Measurements from ENCODE around the gene CLEC10A. TPM values are rescaled to one million over a fixed set of nuclear protein-coding genes. Genes with fewer than 3 reads are reported as not detected.

CLEC10A gene

GRCh38 chr17:7029096-7029495 lies 51.0 kb downstream of the CLEC10A start:
- DNase-seq: no peak
- Histone ChIP-seq H3K56ac (ENCODE audit: low read length) (no peak overlapping the region), H2BK5ac (ENCODE audit: low read length) (no peak overlapping the region), H2BK120ac (ENCODE audit: low read depth, low read length) (no peak overlapping the region), H3K79me1 (ENCODE audit: low read length) (no peaks in the 10 kb centered on the region), H3K27me3 (ENCODE audit: insufficient read depth, low read length, poor library complexity) (no peaks in the 10 kb centered on the region), H4K5ac (ENCODE audit: low read length) (no peak overlapping the region), H2AK5ac (ENCODE audit: low read length) (no peak overlapping the region), H3K23ac (ENCODE audit: low read length) (no peak overlapping the region), H3K4me2 (ENCODE audit: low read length) (no peak overlapping the region), H3K79me2 (ENCODE audit: control insufficient read depth, insufficient read depth, low read length) (no peaks in the 10 kb centered on the region), H3K4me3 (ENCODE audit: low read length) (no peak overlapping the region), H2BK15ac (replicated peaks; ENCODE audit: low read depth) (no peak overlapping the region), H3K4ac (ENCODE audit: low read depth, low read length) (no peak overlapping the region), H3K27ac (ENCODE audit: low read depth, low read length) (no peak overlapping the region), H4K8ac (ENCODE audit: low read depth, low read length) (no peak overlapping the region), H3K36me3 (ENCODE audit: control insufficient read depth, insufficient read depth, low read length) (no peaks in the 10 kb centered on the region), H3K18ac (ENCODE audit: low read length) (no peak overlapping the region), H3K4me1 (ENCODE audit: control insufficient read depth, low read depth, low read length) (no peaks in the 10 kb centered on the region), H3K9ac (ENCODE audit: low read length) (no peak overlapping the region)
- WGBS (ENCODE audit: extremely low coverage, insufficient coverage, low lambda C conversion rate): no CpG with 5 or more reads among the region's 3 CpGs

- Histone ChIP-seq H3K9ac (ENCODE audit: low read length) (no peak overlapping the region), H3K27ac (ENCODE audit: low read depth, low read length) (no peak overlapping the region), H2BK5ac (ENCODE audit: low read length) (no peak overlapping the region), H3K4me1 (ENCODE audit: control insufficient read depth, low read depth, low read length) (no peaks in the 10 kb centered on the region), H3K56ac (ENCODE audit: low read length) (no peak overlapping the region), H3K36me3 (ENCODE audit: control insufficient read depth, insufficient read depth, low read length) (no peaks in the 10 kb centered on the region), H3K18ac (ENCODE audit: low read length) (no peak overlapping the region), H3K4ac (ENCODE audit: low read depth, low read length) (no peak overlapping the region), H2BK15ac (replicated peaks; ENCODE audit: low read depth) (no peak overlapping the region), H3K4me2 (ENCODE audit: low read length) (no peak overlapping the region), H3K4me3 (ENCODE audit: low read length) (no peak overlapping the region), H3K79me2 (ENCODE audit: control insufficient read depth, insufficient read depth, low read length) (no peaks in the 10 kb centered on the region), H2AK5ac (ENCODE audit: low read length) (no peak overlapping the region), H4K5ac (ENCODE audit: low read length) (no peak overlapping the region), H4K8ac (ENCODE audit: low read depth, low read length) (no peak overlapping the region), H3K27me3 (ENCODE audit: insufficient read depth, low read length, poor library complexity) (no peaks in the 10 kb centered on the region), H2BK120ac (ENCODE audit: low read depth, low read length) (no peak overlapping the region), H3K79me1 (ENCODE audit: low read length) (no peaks in the 10 kb centered on the region), H3K23ac (ENCODE audit: low read length) (no peak overlapping the region)
- WGBS (ENCODE audit: extremely low coverage, insufficient coverage, low lambda C conversion rate): no CpG with 5 or more reads among the region's 13 CpGs
- DNase-seq: no peak
These were observed 52.7 kb downstream of the CLEC10A start for GRCh38 chr17:7027335-7027734.

GRCh38 chr17:7026471-7027115 lies 53.5 kb downstream of the CLEC10A start:
- Histone ChIP-seq H3K56ac (ENCODE audit: low read length) (no peak overlapping the region), H3K27ac (ENCODE audit: low read depth, low read length) (no peak overlapping the region), H3K4me1 (ENCODE audit: control insufficient read depth, low read depth, low read length) (peaks cover under 1% of the 10 kb centered on the region), H3K4ac (ENCODE audit: low read depth, low read length) (no peak overlapping the region), H2BK120ac (ENCODE audit: low read depth, low read length) (no peak overlapping the region), H3K27me3 (ENCODE audit: insufficient read depth, low read length, poor library complexity) (no peaks in the 10 kb centered on the region), H2AK5ac (ENCODE audit: low read length) (no peak overlapping the region), H3K4me2 (ENCODE audit: low read length) (no peak overlapping the region), H3K18ac (ENCODE audit: low read length) (no peak overlapping the region), H3K4me3 (ENCODE audit: low read length) (no peak overlapping the region), H2BK5ac (ENCODE audit: low read length) (no peak overlapping the region), H3K79me2 (ENCODE audit: control insufficient read depth, insufficient read depth, low read length) (no peaks in the 10 kb centered on the region), H4K5ac (ENCODE audit: low read length) (no peak overlapping the region), H3K23ac (ENCODE audit: low read length) (no peak overlapping the region), H4K8ac (ENCODE audit: low read depth, low read length) (no peak overlapping the region), H3K9ac (ENCODE audit: low read length) (no peak overlapping the region), H3K79me1 (ENCODE audit: low read length) (no peaks in the 10 kb centered on the region), H3K36me3 (ENCODE audit: control insufficient read depth, insufficient read depth, low read length) (no peaks in the 10 kb centered on the region), H2BK15ac (replicated peaks; ENCODE audit: low read depth) (no peak overlapping the region)
- DNase-seq: no peak
- WGBS (ENCODE audit: extremely low coverage, insufficient coverage, low lambda C conversion rate): no CpG with 5 or more reads among the region's 29 CpGs

- H4K5ac ChIP-seq (ENCODE audit: low read length): no peak overlapping the region
- no peak overlapping the region for H3K9ac ChIP-seq (ENCODE audit: low read length)
- peaks cover 4% of the 10 kb centered on the region for H3K4me1 ChIP-seq (ENCODE audit: control insufficient read depth, low read depth, low read length)
- H3K4me3 ChIP-seq (ENCODE audit: low read length): no peak overlapping the region
- no peaks in the 10 kb centered on the region for H3K79me1 ChIP-seq (ENCODE audit: low read length)
- no peak for DNase-seq
- H4K8ac ChIP-seq (ENCODE audit: low read depth, low read length): no peak overlapping the region
- H3K4ac ChIP-seq (ENCODE audit: low read depth, low read length): no peak overlapping the region
- no peak overlapping the region for H2BK15ac ChIP-seq (replicated peaks; ENCODE audit: low read depth)
- WGBS (ENCODE audit: extremely low coverage, insufficient coverage, low lambda C conversion rate): no CpG with 5 or more reads among the region's 1 CpG
- no peak overlapping the region for H3K56ac ChIP-seq (ENCODE audit: low read length)
- H3K79me2 ChIP-seq (ENCODE audit: control insufficient read depth, insufficient read depth, low read length): no peaks in the 10 kb centered on the region
- H3K18ac ChIP-seq (ENCODE audit: low read length): no peak overlapping the region
- H2BK120ac ChIP-seq (ENCODE audit: low read depth, low read length): no peak overlapping the region
- H3K36me3 ChIP-seq (ENCODE audit: control insufficient read depth, insufficient read depth, low read length): no peaks in the 10 kb centered on the region
- no peak overlapping the region for H3K4me2 ChIP-seq (ENCODE audit: low read length)
- H3K27ac ChIP-seq (ENCODE audit: low read depth, low read length): no peak overlapping the region
- no peak overlapping the region for H2BK5ac ChIP-seq (ENCODE audit: low read length)
- H3K23ac ChIP-seq (ENCODE audit: low read length): no peak overlapping the region
- H3K27me3 ChIP-seq (ENCODE audit: insufficient read depth, low read length, poor library complexity): no peaks in the 10 kb centered on the region
- H2AK5ac ChIP-seq (ENCODE audit: low read length): no peak overlapping the region
These were observed 54.8 kb downstream of the CLEC10A start for GRCh38 chr17:7025245-7025644.

Small RNA genes within 50 kb of the gene (small RNA-seq; reads per million reads assigned to genes)
- not detected for gene AC120057.1 (ENCODE audit: insufficient read depth)
